Nephron (organoid): Measurements from ENCODE around the gene ZBTB21.
"Not testable (repeated sequence)": the region's sequence is repeated elsewhere in the genome, so short reads cannot be mapped to it uniquely, and the experiment has no call there.

Source experiments
- H3K27ac Mint-ChIP-seq, 3 experiments: 2 replicates each; pipeline ENCODE4 v1.8.0; 2020; ENCODE audit warnings: mixed read lengths in 3 of 3, mild to moderate bottlenecking in 2 of 3, moderate library complexity in 1 of 3
- H3K27me3 Mint-ChIP-seq: 2 replicates; pipeline ENCODE4 v1.8.0; 2021; ENCODE audit warnings: low read depth, mild to moderate bottlenecking, moderate library complexity, mixed read lengths
- H3K36me3 Mint-ChIP-seq: 2 replicates; pipeline ENCODE4 v1.8.0; 2020; ENCODE audit warnings: low read depth, mixed read lengths
- H3K4me1 Mint-ChIP-seq: 2 replicates; pipeline ENCODE4 v1.8.0; 2020; ENCODE audit warnings: mixed read lengths
- H3K4me3 Mint-ChIP-seq, 3 experiments: 2 replicates each; pipeline ENCODE4 v1.8.0; 2020; ENCODE audit warnings: mild to moderate bottlenecking in 3 of 3, mixed read lengths in 3 of 3, moderate library complexity in 2 of 3
- H3K9me3 Mint-ChIP-seq: 2 replicates; pipeline ENCODE4 v1.8.0; 2020; ENCODE audit warnings: mixed read lengths
- CTCF ChIP-seq, 3 experiments: fragments of 200-600 bp; sonication (generic); IDR thresholded peaks; one replicate each; pipeline ENCODE4 v1.5.0; 2021; ENCODE audit warnings: antibody characterized with exemption in 3 of 3; ENCODE audit not compliant: unreplicated experiment in 3 of 3

Gene ZBTB21

GRCh38 chr21:41953249-41953830 is 56.8 kb downstream of the ZBTB21 start:
- Mint-ChIP-seq H3K36me3 (no peaks in the 10 kb centered on the region), H3K27me3 (peaks cover 8% of the 10 kb centered on the region), H3K9me3 (no peaks in the 10 kb centered on the region), H3K27ac (no peak overlapping the region), H3K4me3 (peak overlapping the region; percentile 76 to 81 (median 77)), H3K4me1 (peaks cover 45% of the 10 kb centered on the region)
- TF ChIP-seq CTCF (IDR thresholded peaks at IDR 0.05; ENCODE audit: unreplicated experiment in 3 of 3), result no peak

- Mint-ChIP-seq H3K27ac (no peak overlapping the region), H3K27me3 (peaks cover 8% of the 10 kb centered on the region), H3K36me3 (no peaks in the 10 kb centered on the region), H3K4me3 (peak overlapping the region; percentile 76 to 81 (median 77)), H3K4me1 (peaks cover 43% of the 10 kb centered on the region), H3K9me3 (no peaks in the 10 kb centered on the region)
- TF ChIP-seq CTCF (IDR thresholded peaks at IDR 0.05; ENCODE audit: unreplicated experiment in 3 of 3), result no peak
Observed at GRCh38 chr21:41952568-41953248, 57.5 kb downstream of the ZBTB21 start.

- no peak for TF ChIP-seq CTCF (IDR thresholded peaks at IDR 0.05; ENCODE audit: unreplicated experiment in 3 of 3)
- Mint-ChIP-seq H3K36me3 (no peaks in the 10 kb centered on the region), H3K9me3 (no peaks in the 10 kb centered on the region), H3K27ac (no peak overlapping the region), H3K27me3 (peaks cover 8% of the 10 kb centered on the region), H3K4me3 (peak overlapping the region; percentile 76 to 81 (median 77)), H3K4me1 (peaks cover 36% of the 10 kb centered on the region)
Observed at GRCh38 chr21:41951876-41952567, 58.1 kb downstream of the ZBTB21 start.

GRCh38 chr21:41950941-41951351 is 59.2 kb downstream of the ZBTB21 start:
- Mint-ChIP-seq H3K27me3 (peaks cover 8% of the 10 kb centered on the region), H3K4me3 (peak overlapping the region; percentile 64 to 81 (median 76)), H3K4me1 (peaks cover 31% of the 10 kb centered on the region), H3K27ac (no peak overlapping the region), H3K36me3 (no peaks in the 10 kb centered on the region), H3K9me3 (no peaks in the 10 kb centered on the region)
- TF ChIP-seq CTCF (IDR thresholded peaks at IDR 0.05; ENCODE audit: unreplicated experiment in 3 of 3), result no peak

GRCh38 chr21:41949631-41950030 is 60.5 kb downstream of the ZBTB21 start:
- not testable (repeated sequence) for H3K36me3 Mint-ChIP-seq, H3K9me3 Mint-ChIP-seq, H3K27ac Mint-ChIP-seq, H3K27me3 Mint-ChIP-seq
- H3K4me1 Mint-ChIP-seq, result peaks cover 21% of the 10 kb centered on the region
- peak overlapping the region in 2 of 3 experiments; percentile 17 to 29 for H3K4me3 Mint-ChIP-seq

GRCh38 chr21:41948901-41949300 is 61.3 kb downstream of the ZBTB21 start:
- Mint-ChIP-seq H3K4me3 (no peak overlapping the region), H3K27me3 (peaks cover 8% of the 10 kb centered on the region), H3K27ac (no peak overlapping the region), H3K36me3 (no peaks in the 10 kb centered on the region), H3K9me3 (peaks cover 6% of the 10 kb centered on the region), H3K4me1 (peaks cover 16% of the 10 kb centered on the region)
- TF ChIP-seq CTCF (IDR thresholded peaks at IDR 0.05; ENCODE audit: unreplicated experiment in 3 of 3), result no peak
